HepG2 (cell line): ENCODE measurements around the gene PSMC3IP. TPM values are rescaled to one million over a fixed set of nuclear protein-coding genes. Genes with fewer than 3 reads are reported as not detected.
A peak's percentile ranks its signal among the peaks of the same experiment; 100 is the strongest.

ENCODE experiments used
- ARID2 ChIP-seq: sonication (generic); formaldehyde crosslinking; IDR thresholded peaks from 2 replicates; pipeline ENCODE4 v1.8.1; 2022; ENCODE audit warnings: mild to moderate bottlenecking, missing genetic modification reagents, borderline replicate concordance
- CHCHD3 ChIP-seq: sonication (generic); formaldehyde crosslinking; IDR thresholded peaks from 2 replicates; pipeline ENCODE4 v1.8.0; 2022; ENCODE audit warnings: mild to moderate bottlenecking, missing genetic modification reagents, moderate library complexity
- GZF1 ChIP-seq: sonication (generic); formaldehyde crosslinking; IDR thresholded peaks from 2 replicates; pipeline ENCODE4 v1.5.1; 2020; ENCODE audit warnings: mild to moderate bottlenecking, missing genetic modification reagents
- HNF4A ChIP-seq: sonication (generic); formaldehyde crosslinking; IDR thresholded peaks from 2 replicates; pipeline ENCODE4 v1.4.0; 2020; ENCODE audit warnings: missing genetic modification reagents
- HNF4G ChIP-seq, 2 experiments: sonication (generic) in 1 of 2; formaldehyde crosslinking in 1 of 2; IDR thresholded peaks; 2 replicates each; pipeline versions ENCODE4 v1.4.0 to v1.6.1; 2011 to 2020; ENCODE audit warnings: borderline replicate concordance in 2 of 2, low read depth in 2 of 2, mild to moderate bottlenecking in 2 of 2, low read length in 1 of 2, missing genetic modification reagents in 1 of 2, moderate library complexity in 1 of 2
- KDM4B ChIP-seq: sonication (generic); formaldehyde crosslinking; IDR thresholded peaks from 2 replicates; pipeline ENCODE4 v1.4.0; 2020; ENCODE audit warnings: missing genetic modification reagents
- KDM5B ChIP-seq: sonication (generic); formaldehyde crosslinking; IDR thresholded peaks from 2 replicates; pipeline ENCODE4 v1.4.0; 2020; ENCODE audit warnings: missing genetic modification reagents, mild to moderate bottlenecking, borderline replicate concordance
- NFYB ChIP-seq: sonication (generic); formaldehyde crosslinking; IDR thresholded peaks from 2 replicates; pipeline ENCODE4 v1.4.0; 2020; ENCODE audit warnings: missing genetic modification reagents
- NKX3-1 ChIP-seq: sonication (generic); formaldehyde crosslinking; IDR thresholded peaks from 2 replicates; pipeline ENCODE4 v1.5.0; 2020; ENCODE audit warnings: missing genetic modification reagents
- PAXIP1 ChIP-seq: sonication (generic); formaldehyde crosslinking; conservative IDR thresholded peaks from 2 replicates; pipeline ENCODE4 v1.4.0; 2020; ENCODE audit warnings: mild to moderate bottlenecking, missing genetic modification reagents, moderate library complexity
- SRSF1 ChIP-seq: fragments of 200-400 bp; formaldehyde crosslinking; optimal IDR thresholded peaks from 2 replicates; pipeline ENCODE3; 2017; ENCODE audit warnings: mild to moderate bottlenecking, low read depth, low read length, moderate library complexity
- TARDBP ChIP-seq: sonication (generic); formaldehyde crosslinking; IDR thresholded peaks from 2 replicates; pipeline ENCODE4 v1.8.0; 2022; ENCODE audit warnings: mild to moderate bottlenecking, missing genetic modification reagents
- ZBTB42 ChIP-seq: sonication (generic); formaldehyde crosslinking; IDR thresholded peaks from 2 replicates; pipeline ENCODE4 v1.5.0; 2020; ENCODE audit warnings: mild to moderate bottlenecking, missing genetic modification reagents
- ZFP1 ChIP-seq: IDR thresholded peaks from 2 replicates; pipeline ENCODE4 v1.6.1; 2016
- ZMYM3 ChIP-seq: sonication (generic); formaldehyde crosslinking; IDR thresholded peaks from 2 replicates; pipeline ENCODE4 v1.5.1; 2020; ENCODE audit warnings: mild to moderate bottlenecking, missing genetic modification reagents
- ZNF160 ChIP-seq: sonication (generic); formaldehyde crosslinking; IDR thresholded peaks from 2 replicates; pipeline ENCODE4 v1.8.0; 2022; ENCODE audit warnings: mild to moderate bottlenecking, inconsistent platforms, missing genetic modification reagents
- ZNF441 ChIP-seq: sonication (generic); formaldehyde crosslinking; IDR thresholded peaks from 2 replicates; pipeline ENCODE4 v1.7.0; 2021; ENCODE audit warnings: missing genetic modification reagents, borderline replicate concordance
- ZNF549 ChIP-seq: sonication (generic); formaldehyde crosslinking; IDR thresholded peaks from 2 replicates; pipeline ENCODE4 v1.5.0; 2020; ENCODE audit warnings: missing genetic modification reagents
- ZNF589 ChIP-seq: sonication (generic); formaldehyde crosslinking; conservative IDR thresholded peaks from 2 replicates; pipeline ENCODE4 v1.8.0; 2022; ENCODE audit warnings: mild to moderate bottlenecking, moderate library complexity, missing genetic modification reagents
- ZNF775 ChIP-seq: sonication (generic); formaldehyde crosslinking; IDR thresholded peaks from 2 replicates; pipeline ENCODE4 v1.4.0; 2020; ENCODE audit warnings: missing genetic modification reagents, mild to moderate bottlenecking, moderate library complexity, borderline replicate concordance
- ZNF776 ChIP-seq: sonication (generic); formaldehyde crosslinking; IDR thresholded peaks from 2 replicates; pipeline ENCODE4 v1.4.0; 2020; ENCODE audit warnings: mild to moderate bottlenecking, missing genetic modification reagents
- ZNF782 ChIP-seq: sonication (generic); formaldehyde crosslinking; IDR thresholded peaks from 2 replicates; pipeline ENCODE4 v1.4.0; 2020; ENCODE audit warnings: missing genetic modification reagents, mild to moderate bottlenecking, borderline replicate concordance
- polyA plus RNA-seq, 8 experiments: library from polyadenylated mRNA; depleted of rRNA in 3 of 8; stranded (reverse) in 7 of 8; unstranded in 1 of 8; fragments of >200 nt; fragmentation: Illumina TruSeq in 4 of 8; extraction: Trizol in 4 of 8; gene quantifications; 2 replicates each; pipeline versions ENCODE4 v1.2.1 to v1.2.3, GENCODE V29; 2011 to 2016; ENCODE audit warnings: low read depth in 4 of 8, missing spikeins in 1 of 8, mixed read lengths in 1 of 8; ENCODE audit not compliant: insufficient read depth in 1 of 8
- total RNA-seq, 5 experiments: library from RNA; depleted of rRNA; stranded (reverse); fragments of >200 nt; fragmentation: Illumina TruSeq; extraction: Trizol; gene quantifications; 2 replicates each; pipeline ENCODE4 v1.2.3, GENCODE V29; 2016; ENCODE audit warnings: low read depth in 1 of 5
- TF ChIP-seq, protein P1 (sequence below): IDR thresholded peaks from 2 replicates; pipeline ENCODE4 v1.6.1; 2016; ENCODE audit warnings: missing genetic modification reagents, missing compliant biosample characterization
- TF ChIP-seq, protein P2 (sequence below): sonication (generic); formaldehyde crosslinking; IDR thresholded peaks from 2 replicates; pipeline ENCODE4 v1.4.0; 2020; ENCODE audit warnings: missing genetic modification reagents, mild to moderate bottlenecking, borderline replicate concordance

Gene PSMC3IP
- total and polyA plus RNA-seq, 2 of the 13 experiments (the other 11 are each of a cell fraction or from before 2014, with no cell fraction given), result 6.5 to 22.4 TPM

DNA sequence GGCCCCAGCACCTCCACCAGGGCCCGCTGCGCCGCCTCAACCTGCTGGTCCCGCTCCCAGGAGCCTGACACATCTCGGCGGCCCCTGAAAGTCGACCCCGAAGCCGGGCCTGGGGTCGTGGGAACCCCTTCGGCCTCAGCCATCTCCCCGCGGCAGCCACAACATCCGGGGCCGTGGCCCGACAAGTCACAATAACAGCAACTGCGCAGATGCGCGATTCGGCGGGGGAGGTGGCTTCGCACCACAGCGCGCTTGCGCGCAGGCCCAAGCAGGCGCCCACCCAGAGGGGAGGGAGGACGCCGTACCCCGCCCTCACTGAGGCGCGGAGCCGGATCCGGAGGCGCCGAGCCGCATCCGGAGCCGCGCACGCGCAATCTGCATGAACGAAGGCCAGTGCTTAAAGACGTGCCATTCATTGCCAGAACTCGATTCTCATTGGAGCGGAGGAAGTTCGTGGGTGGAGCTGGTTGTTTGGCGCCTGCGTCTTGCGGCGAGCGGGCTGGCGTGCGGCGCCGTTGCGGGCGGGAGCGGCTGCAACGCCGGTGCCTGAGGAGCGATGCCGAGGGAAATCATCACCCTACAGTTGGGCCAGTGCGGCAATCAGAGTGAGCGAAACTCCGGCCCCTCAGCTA is 31.8 kb upstream of the PSMC3IP start, which contains the start of the genes RETREG3 and TUBG1 (continued):
- TF ChIP-seq, protein P1, sequence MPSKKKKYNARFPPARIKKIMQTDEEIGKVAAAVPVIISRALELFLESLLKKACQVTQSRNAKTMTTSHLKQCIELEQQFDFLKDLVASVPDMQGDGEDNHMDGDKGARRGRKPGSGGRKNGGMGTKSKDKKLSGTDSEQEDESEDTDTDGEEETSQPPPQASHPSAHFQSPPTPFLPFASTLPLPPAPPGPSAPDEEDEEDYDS, result peak; percentile 86
- TF ChIP-seq ZNF549 (CRISPR knock-in tag) (no peak), SRSF1 (no peak), TARDBP (CRISPR knock-in tag) (peak; percentile 67), ZBTB42 (CRISPR knock-in tag) (no peak; the same call in 1 of the 2 replicates), NKX3-1 (peak; percentile 65), NFYB (peak; percentile 85), ZFP1 (peak; percentile 22; the same call in 1 of the 2 replicates), ZNF589 (CRISPR knock-in tag) (peak; percentile 21; the same call in 1 of the 2 replicates), CHCHD3 (no peak; the same call in 1 of the 2 replicates), ARID2 (CRISPR knock-in tag) (no peak; the same call in none of the 2 replicates), ZNF782 (CRISPR knock-in tag) (no peak), KDM5B (CRISPR knock-in tag) (peak; percentile 91; the same call in 1 of the 2 replicates), HNF4A (no peak), PAXIP1 (CRISPR knock-in tag) (peak; percentile 48; the same call in 1 of the 2 replicates), ZNF776 (CRISPR knock-in tag) (peak; percentile 95; the same call in 1 of the 2 replicates), ZMYM3 (no peak), HNF4G (IDR thresholded peaks at IDR 0.05; ENCODE audit: borderline replicate concordance, low read depth, low read length) (no peak; the same call in 1 of the 2 replicates), HNF4G (CRISPR knock-in tag; IDR thresholded peaks at IDR 0.05; ENCODE audit: borderline replicate concordance, low read depth) (peak; percentile 59; the same call in 1 of the 2 replicates), ZNF160 (CRISPR knock-in tag) (no peak; the same call in none of the 2 replicates), ZNF775 (CRISPR knock-in tag) (no peak), GZF1 (CRISPR knock-in tag) (no peak), KDM4B (CRISPR knock-in tag) (peak; percentile 29; the same call in 1 of the 2 replicates), ZNF441 (CRISPR knock-in tag) (peak; percentile 71; the same call in 1 of the 2 replicates)
- TF ChIP-seq, protein P2, sequence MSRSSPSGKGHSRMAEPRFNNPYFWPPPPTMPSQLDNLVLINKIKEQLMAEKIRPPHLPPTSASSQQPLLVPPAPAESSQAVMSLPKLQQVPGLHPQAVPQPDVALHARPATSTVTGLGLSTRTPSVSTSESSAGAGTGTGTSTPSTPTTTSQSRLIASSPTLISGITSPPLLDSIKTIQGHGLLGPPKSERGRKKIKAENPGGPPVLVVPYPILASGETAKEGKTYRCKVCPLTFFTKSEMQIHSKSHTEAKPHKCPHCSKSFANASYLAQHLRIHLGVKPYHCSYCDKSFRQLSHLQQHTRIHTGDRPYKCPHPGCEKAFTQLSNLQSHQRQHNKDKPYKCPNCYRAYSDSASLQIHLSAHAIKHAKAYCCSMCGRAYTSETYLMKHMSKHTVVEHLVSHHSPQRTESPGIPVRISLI (CRISPR knock-in tag), result no peak
